Astrocyte (in vitro differentiated cells and primary cell): Measurements from ENCODE around the gene KRTAP2-4.
"Not testable (repeated sequence)": the region's sequence is repeated elsewhere in the genome, so short reads cannot be mapped to it uniquely, and the experiment has no call there.

ENCODE experiments used
- CTCF ChIP-seq: IDR thresholded peaks from 2 replicates; pipeline ENCODE4 v1.5.1; 2011; ENCODE audit warnings: low read depth, mild to moderate bottlenecking, inconsistent platforms, low read length, moderate library complexity; ENCODE audit not compliant: insufficient read depth
- EZH2 ChIP-seq: IDR thresholded peaks from 2 replicates; pipeline ENCODE4 v1.6.1; 2012; ENCODE audit warnings: mild to moderate bottlenecking, low read length, inconsistent platforms; ENCODE audit not compliant: insufficient read depth

GRCh38 chr17:41099682-41100480 is 34.2 kb upstream of the KRTAP2-4 start:
- not testable (repeated sequence) for TF ChIP-seq CTCF, EZH2
